Measurements from ENCODE around the gene TP53RK.

- no peak for TF ChIP-seq CTCF (conservative IDR thresholded peaks at IDR 0.05; ENCODE audit: low read depth, low read length)
- no peak for TF ChIP-seq EZH2 (IDR thresholded peaks at IDR 0.05; ENCODE audit: borderline replicate concordance, low read depth, low read length, poor library complexity, severe bottlenecking)
These were observed 16.6 kb downstream of the TP53RK start for GRCh38 chr20:46672543-46673148.
